Fibroblast of upper back skin (primary cell): ENCODE data around the gene SEPTIN8.

Experiments used
- DNase-seq: peaks from one replicate; pipeline ENCODE4 v3.0.0-alpha.2; 2013

SEPTIN8 gene

GRCh38 chr5:132763181-132764036 is 13.6 kb downstream of the SEPTIN8 start:
- no peak for DNase-seq

GRCh38 chr5:132762246-132763000 is 14.6 kb downstream of the SEPTIN8 start:
- DNase-seq, result no peak

GRCh38 chr5:132761321-132762240 is 15.5 kb downstream of the SEPTIN8 start:
- no peak for DNase-seq

GRCh38 chr5:132760601-132761317 is 16.3 kb downstream of the SEPTIN8 start:
- no peak for DNase-seq

- DNase-seq, result no peak
Observed at GRCh38 chr5:132760049-132760420, 17.0 kb downstream of the SEPTIN8 start.

GRCh38 chr5:132759114-132760048 is 17.7 kb downstream of the SEPTIN8 start:
- DNase-seq, result no peak

- DNase-seq, result no peak
Observed at GRCh38 chr5:132758451-132758850, 18.6 kb downstream of the SEPTIN8 start.

- DNase-seq, result no peak
Observed at GRCh38 chr5:132756542-132756941, 20.5 kb downstream of the SEPTIN8 start.

GRCh38 chr5:132754947-132755346 is 22.1 kb downstream of the SEPTIN8 start:
- peak; percentile 55 for DNase-seq

- no peak for DNase-seq
Observed at GRCh38 chr5:132754111-132754510, 22.9 kb downstream of the SEPTIN8 start.

- no peak for DNase-seq
Observed at GRCh38 chr5:132753135-132753987, 23.7 kb downstream of the SEPTIN8 start.

- no peak for DNase-seq
Observed at GRCh38 chr5:132752581-132753125, 24.4 kb downstream of the SEPTIN8 start.

GRCh38 chr5:132751971-132752580 is 25.0 kb downstream of the SEPTIN8 start:
- DNase-seq, result no peak

GRCh38 chr5:132751444-132751843 is 25.6 kb downstream of the SEPTIN8 start:
- DNase-seq, result peak; percentile 83

GRCh38 chr5:132750471-132751230 is 26.4 kb downstream of the SEPTIN8 start:
- DNase-seq, result no peak

GRCh38 chr5:132749506-132749905 is 27.5 kb downstream of the SEPTIN8 start:
- no peak for DNase-seq

GRCh38 chr5:132748522-132749000 is 28.5 kb downstream of the SEPTIN8 start:
- DNase-seq, result no peak
